ENCODE data around the gene LMO7. TPM values are rescaled to one million over a fixed set of nuclear protein-coding genes. Genes with fewer than 3 reads are reported as not detected.

LMO7 gene
- total RNA-seq, 1 donor from 2014 or later = 102 TPM

DNA sequence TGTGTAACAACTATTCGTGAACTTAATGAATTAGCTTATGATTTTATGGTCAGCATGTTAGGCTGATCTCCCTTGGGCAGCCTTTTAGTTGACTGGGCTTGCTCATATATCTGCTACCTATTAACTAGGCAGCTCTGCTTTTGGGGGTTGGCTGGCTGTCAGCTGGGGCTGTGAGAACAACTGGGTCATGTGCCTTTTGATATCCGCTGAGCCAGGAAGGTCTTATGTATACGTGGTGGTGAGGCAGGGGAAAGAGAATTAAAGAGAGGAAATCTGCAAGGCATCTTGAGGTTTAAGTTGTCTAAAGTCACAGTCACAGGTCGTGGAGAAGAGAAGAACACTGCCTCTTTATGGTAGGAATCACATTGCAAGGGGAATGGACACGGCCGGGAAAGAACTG is 206.9 kb downstream of the LMO7 start:
- DNase-seq (ENCODE audit: low read depth) = no peak

DNA sequence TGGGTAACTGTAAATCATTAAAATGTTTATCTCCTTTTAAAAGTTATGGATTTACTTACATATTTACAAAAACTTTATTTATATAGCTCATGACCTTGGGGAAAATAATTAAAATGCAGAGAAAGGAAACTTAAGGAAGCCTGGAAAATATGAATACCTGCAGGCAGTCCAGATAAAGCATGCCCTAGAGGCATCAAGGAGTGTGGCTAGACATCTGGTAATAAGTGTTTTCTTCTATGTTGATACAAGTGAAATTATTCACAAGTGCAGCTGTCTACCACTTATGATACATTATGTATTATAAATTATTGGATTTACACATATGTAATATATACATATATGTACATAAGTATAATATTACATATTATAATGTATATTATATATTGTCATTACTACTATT is 207.9 kb downstream of the LMO7 start:
- no peak for DNase-seq (ENCODE audit: low read depth)

DNA sequence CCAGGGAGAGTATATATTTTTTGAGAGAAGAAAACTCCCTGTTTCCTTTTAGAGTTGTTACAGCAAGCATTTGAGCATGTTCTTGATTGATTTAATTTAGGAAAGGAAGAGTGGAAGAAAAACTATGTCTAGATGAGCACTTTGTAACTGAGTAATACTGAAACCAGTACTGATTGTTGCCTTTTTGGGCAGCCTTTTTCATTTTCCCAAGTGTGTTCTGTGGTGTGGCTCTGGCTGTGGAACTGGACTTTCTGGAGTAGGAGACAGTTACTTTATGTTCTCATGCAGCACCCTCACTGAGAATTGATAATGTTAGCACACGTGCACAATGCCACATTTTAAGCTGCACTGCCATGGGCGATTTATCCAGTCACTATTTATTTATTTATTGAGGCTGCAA is 211.5 kb downstream of the LMO7 start:
- DNase-seq (ENCODE audit: low read depth) = no peak

GRCh38 chr13:75850916-75851315 is 214.8 kb downstream of the LMO7 start:
- DNase-seq (ENCODE audit: low read depth) = no peak

GRCh38 chr13:75855216-75855615 is 219.1 kb downstream of the LMO7 start:
- no peak for DNase-seq (ENCODE audit: low read depth)

DNA sequence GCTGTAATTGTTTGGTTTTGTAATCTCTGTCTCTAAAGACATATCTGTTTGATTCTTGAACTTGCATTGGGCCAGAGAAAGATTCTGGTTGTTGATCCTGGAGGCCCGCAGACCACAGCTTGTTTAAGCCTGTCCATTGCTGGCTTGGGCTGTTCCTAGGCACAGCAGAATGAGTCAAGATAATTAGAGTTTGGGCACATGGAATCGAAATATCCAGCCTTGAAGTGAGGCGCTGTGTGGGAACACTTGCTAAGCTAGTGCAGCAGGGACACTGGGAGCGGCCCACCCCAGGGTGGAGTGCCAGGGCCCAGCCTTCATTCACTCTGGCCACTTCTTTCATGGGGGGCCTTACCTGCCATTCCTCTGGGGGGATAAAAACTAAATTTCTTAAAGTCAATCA is 219.7 kb downstream of the LMO7 start:
- no peak for DNase-seq (ENCODE audit: low read depth)

DNA sequence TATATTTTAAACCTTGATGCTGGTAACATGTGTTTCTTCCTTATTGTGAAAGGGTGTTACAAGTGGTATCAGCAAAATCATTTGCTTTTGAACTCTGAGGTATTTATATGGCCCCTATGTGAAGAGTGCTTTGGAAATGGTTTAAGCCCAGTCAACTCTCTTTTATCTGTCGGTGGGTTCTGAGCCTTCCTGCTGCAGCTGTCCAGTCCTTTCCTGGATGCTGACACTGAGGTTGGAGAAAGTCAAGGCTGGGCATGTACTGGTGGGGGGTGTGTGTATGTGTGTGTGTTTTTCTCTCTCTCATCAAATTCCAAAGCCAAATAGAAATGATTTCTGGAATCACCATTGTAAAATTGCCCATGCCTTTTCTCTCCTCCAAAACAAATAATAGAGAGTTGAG is 221.2 kb downstream of the LMO7 start:
- no peak for DNase-seq (ENCODE audit: low read depth)

GRCh38 chr13:75860935-75861334 is 224.8 kb downstream of the LMO7 start:
- DNase-seq (ENCODE audit: low read depth) = no peak

DNA sequence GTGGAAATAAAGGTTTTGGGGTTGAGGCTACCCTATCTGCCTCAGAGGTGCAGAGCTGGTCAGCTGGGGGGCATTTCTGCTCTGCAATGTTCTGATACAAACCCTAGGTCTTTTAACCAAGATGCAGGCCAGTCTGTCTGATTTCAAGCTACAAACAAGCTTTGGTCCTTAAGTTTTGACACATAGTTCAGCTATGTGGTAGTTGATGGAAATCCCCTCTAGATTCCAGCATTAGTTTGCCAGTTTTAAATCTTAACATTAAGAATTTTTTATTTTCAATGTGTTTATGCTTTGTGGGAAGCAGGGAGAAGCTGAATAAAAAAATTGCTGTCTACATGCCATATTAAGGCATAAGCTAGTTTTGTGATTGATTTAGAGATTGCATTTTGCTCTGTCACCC is 225.7 kb downstream of the LMO7 start:
- DNase-seq (ENCODE audit: low read depth) = no peak

- DNase-seq (ENCODE audit: low read depth) = peak; percentile 25
Observed at GRCh38 chr13:75864718-75865117, 228.6 kb downstream of the LMO7 start.

GRCh38 chr13:75867379-75868117 is 231.4 kb downstream of the LMO7 start:
- DNase-seq (ENCODE audit: low read depth) = no peak

DNA sequence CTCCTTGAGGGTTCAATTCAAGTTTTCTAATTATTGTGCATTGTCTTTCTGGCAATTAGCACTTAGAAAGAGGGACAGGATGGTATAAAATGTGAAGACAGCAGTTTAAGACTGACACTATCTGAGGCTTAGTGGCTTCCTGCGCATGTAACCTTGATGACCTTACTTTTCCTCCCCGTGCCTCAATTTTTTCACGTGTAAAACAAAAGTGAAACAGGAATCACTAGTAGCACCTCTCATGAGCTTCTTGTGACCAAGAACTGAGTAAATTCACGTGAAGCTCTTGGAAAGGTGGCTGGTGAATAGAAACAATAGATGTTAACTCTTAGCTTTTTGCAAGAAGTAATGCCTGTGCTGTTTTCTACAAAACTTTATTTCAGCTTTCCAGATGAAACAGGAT is 233.9 kb downstream of the LMO7 start:
- no peak for DNase-seq (ENCODE audit: low read depth)

DNA sequence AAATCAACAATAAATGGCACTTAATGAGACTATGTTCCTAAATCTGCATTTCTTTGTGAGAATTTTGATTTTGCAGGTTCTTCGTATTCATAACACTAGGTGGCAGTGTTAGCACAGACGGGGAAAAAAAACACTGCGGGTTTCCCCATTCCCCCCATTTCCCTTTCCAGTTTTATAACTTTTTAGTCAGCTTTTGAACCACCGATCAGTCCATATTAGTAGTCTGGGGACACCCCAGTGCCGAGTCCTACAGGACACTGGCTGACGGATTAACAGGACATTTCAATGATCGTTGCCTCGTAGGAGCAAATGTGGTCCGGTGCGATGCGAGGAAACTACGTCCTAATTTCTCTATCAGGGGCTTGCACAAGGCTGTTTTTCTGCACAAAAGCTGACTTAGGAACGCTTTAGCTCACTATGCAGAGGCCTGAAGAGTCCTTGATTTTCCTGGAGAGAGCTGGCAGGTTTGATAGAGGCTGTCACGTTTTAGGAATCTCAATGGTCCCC is 234.3 kb downstream of the LMO7 start:
- DNase-seq (ENCODE audit: low read depth) = no peak

- no peak for DNase-seq (ENCODE audit: low read depth)
Observed at GRCh38 chr13:75871059-75871458, 234.9 kb downstream of the LMO7 start.

- no peak for DNase-seq (ENCODE audit: low read depth)
Observed at GRCh38 chr13:75872980-75873379, 236.8 kb downstream of the LMO7 start.

- no peak for DNase-seq (ENCODE audit: low read depth)
Observed at GRCh38 chr13:75873494-75873893, 237.4 kb downstream of the LMO7 start.

GRCh38 chr13:75875450-75875849 is 239.3 kb downstream of the LMO7 start:
- no peak for DNase-seq (ENCODE audit: low read depth)

GRCh38 chr13:75876142-75877050 is 240.3 kb downstream of the LMO7 start:
- peak; percentile 58 for DNase-seq (ENCODE audit: low read depth)

DNA sequence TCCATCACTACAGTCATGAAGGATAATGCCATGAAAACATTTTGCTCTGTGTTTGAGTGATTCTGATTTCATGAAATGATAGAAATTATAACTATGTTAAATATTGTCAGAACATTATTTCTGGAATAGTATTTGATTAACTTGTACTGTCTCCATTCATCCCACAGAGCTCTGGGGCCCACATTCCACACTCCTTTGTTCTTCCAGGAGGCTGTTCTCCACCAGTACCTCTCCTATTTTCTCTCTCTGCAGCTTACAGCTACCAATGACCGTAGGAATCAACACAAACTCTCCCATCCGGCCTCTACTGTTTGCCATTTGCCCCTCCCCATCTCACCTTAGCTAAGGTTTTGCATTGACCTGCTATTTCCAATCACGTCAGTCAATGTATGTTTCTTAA is 240.9 kb downstream of the LMO7 start:
- no peak for DNase-seq (ENCODE audit: low read depth)

DNA sequence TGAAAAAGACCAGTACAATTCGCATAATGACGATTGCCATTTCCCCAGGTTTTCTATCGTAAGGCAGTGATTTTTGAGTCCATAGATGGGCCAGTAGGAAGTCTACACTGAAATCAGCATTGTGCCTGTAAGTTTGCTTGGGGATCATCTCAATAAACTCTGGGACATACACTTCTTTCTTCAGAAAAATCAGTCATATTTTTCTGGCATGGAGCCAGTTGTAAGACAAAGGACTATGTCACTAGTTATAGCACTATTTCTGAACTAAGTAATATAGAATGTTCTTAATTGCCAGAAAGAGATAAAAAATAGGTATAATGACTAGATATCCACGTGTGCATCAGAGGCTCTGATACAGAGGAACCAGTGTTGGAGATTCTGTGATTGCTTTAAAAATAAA is 243.5 kb downstream of the LMO7 start:
- DNase-seq (ENCODE audit: low read depth) = no peak

DNA sequence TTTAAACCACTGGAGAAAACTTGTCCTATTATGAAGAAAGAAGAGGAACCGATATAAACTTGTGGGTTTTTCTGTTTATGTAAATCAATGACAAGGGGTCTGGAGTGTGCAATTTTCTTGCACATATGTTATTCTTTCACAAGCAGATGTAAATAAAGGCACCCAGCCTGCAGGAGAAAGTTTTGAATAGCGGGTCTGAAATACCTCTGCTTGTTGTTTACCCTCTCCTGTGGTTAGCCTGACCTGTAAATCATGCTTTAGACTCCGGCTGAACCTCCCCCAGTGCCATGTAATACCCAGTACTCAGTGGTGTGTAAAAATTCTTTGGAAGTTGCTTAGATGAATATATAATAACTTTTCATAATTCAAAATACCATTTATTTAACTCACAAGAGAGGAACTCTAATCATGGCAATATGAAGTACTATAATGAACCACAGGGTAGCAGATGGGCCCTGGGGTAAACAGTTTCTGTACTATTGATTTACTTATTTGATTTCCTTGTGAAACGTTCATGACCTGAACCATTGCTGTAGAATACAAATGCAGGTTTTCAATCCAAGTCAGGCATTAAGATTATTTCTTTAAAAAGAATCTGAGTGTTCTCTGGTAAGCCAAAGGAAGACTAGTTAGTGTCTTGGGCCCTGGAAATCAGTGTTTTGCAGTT is 245.1 kb downstream of the LMO7 start:
- peak; percentile 57 for DNase-seq (ENCODE audit: low read depth)

- no peak for DNase-seq (ENCODE audit: low read depth)
Observed at GRCh38 chr13:75882261-75882660, 246.1 kb downstream of the LMO7 start.

Measured in renal cortical epithelial cell (primary cell).